Posterior vena cava (tissue), 2 donors: Measurements from ENCODE around the gene OR8G5. TPM values are rescaled to one million over a fixed set of nuclear protein-coding genes. Genes with fewer than 3 reads are reported as not detected.
"Not testable (repeated sequence)": the region's sequence is repeated elsewhere in the genome, so short reads cannot be mapped to it uniquely, and the experiment has no call there.

ENCODE experiments used
- DNase-seq: peaks from one replicate; pipeline ENCODE4 v3.0.0-alpha.2; 2020; ENCODE audit warnings: low spot score
- intact Hi-C, 2 donors: fragments of 100-400 bp; cut with DNase I; formaldehyde crosslinking; loops; one replicate each; pipeline versions ENCODE4 v1.14.1 to v1.14.2; 2022 to 2023
- long read RNA-seq, 2 donors: library from polyadenylated mRNA; unstranded; transcript quantifications; one replicate each; pipeline ENCODE4 v2.0.0, GENCODE V29; 2020 to 2021
- total RNA-seq, 2 donors: library from RNA; stranded (reverse); fragmentation: NEBNext Ultra II Directional; extraction: Animal tissue kit (Norgen Biotek cat#: 25700); gene quantifications; one replicate each; pipeline ENCODE4 v1.2.1, GENCODE V29; 2021
- donor health status: DM: yes; HTN: yes; CAD: no.
- donor health status: DM: yes; HTN: yes; CAD: no.

OR8G5 gene, protein sequence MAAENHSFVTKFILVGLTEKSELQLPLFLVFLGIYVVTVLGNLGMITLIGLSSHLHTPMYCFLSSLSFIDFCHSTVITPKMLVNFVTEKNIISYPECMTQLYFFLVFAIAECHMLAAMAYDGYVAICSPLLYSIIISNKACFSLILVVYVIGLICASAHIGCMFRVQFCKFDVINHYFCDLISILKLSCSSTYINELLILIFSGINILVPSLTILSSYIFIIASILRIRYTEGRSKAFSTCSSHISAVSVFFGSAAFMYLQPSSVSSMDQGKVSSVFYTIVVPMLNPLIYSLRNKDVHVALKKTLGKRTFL
- total RNA-seq = not detected
- long read RNA-seq, donor 1 = 0 reads
- long read RNA-seq, donor 2 = 0 reads

DNA sequence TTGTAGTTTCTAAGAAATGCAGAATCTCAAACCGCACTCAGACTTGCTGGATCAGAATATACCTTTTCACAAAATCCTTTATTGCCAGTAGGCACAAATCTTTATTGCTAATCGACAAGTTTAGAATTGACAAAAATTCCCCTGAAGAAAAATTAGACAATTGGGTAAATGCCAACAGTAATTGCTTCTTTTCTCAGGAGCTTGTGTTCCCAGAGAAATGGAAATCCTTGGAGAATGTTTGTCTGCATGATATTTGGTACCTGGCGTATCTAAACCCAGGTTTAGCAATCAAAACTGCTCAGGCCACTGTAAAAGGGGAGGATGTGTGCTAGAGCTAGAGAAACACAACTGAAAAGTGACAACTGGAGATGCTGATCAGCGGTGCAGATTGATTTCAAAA is at the start of gene OR8G5:
Gene OR8G5 (plus strand): TSS at position 301 of the 400 bp plus-strand sequence. CDS start 8,556 bp downstream, outside the sequence.
- DNase-seq = no peak
- intact Hi-C loops = no loop called here

DNA sequence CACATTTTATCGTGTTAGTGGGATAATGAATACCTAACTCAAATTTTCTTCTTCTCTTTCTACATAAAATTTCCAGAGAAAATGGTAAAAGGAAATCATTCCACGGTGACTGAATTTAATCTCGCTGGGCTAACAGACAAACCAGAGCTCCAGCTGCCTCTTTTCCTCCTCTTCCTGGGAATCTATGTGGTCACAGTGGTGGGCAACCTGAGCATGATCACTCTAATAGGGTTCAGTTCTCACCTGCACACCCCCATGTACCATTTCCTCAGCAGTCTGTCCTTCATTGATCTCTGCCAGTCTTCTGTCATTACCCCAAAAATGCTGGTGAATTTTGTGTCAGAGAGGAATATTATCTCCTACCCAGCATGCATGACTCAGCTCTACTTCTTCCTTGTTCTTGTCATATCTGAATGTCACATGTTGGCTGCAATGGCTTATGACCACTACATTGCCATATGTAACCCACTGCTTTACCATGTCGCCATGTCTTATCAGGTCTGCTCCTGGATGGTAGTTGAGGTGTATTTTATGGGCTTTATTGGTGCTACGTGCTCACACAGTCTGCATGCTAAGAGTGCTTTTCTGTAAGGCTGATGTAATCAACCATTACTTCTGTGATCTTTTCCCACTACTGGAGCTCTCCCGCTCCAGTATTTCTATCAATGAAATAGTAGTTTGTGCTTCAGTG is 48.9 kb upstream of the OR8G5 start:
- intact Hi-C loops = no loop called here

DNA sequence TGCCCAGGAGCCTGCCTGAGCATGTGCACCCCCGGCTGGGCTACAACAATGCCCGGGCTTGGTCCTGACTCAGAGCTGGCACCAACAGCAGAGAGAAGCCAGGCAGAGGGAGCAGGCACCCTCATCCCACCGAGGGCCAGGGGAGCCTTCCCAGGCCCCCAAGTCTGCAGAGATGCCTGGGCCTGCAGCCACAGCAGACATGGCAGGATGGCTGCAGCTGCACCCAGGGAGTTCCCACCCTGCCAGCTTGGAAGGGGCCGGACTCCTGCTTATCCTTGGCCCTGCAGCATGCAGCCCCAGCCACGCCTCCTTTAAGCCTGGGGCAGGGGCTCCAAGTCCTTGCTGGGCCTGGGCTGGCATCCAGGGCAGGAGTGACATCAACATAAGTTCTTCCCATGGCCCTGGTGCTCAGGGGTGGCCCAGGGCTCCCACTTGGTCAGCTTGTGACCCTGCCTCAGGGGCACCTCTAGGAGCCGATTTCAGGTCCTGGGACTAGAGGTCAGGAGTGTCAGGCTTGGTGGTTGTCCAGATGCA is 46.3 kb upstream of the OR8G5 start:
- DNase-seq = no peak
- intact Hi-C loops = no loop called here

More for the DNA sequence above, 48.9 kb upstream of the OR8G5 start:
- DNase-seq = no peak

DNA sequence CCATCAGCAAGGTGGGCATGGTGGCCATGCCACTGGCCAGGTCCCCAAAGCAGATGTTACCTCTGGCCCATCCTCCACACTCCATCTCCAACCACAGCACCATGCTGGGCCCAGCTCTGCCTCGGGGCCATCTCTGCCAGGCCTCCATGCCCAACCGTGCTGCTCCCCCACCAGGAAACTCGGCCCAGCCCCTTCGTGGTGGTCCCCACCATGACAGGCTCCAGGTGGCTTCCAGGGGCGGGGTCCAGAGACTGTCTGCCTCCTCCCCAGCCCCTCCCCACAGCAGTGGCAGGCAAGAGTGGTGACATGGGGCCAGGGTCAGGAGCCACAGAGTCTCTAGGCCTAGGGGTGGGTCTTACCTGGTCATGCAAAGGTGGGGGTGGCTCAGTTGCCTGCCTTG is 45.8 kb upstream of the OR8G5 start:
- intact Hi-C loops = no loop called here
- DNase-seq = no peak

DNA sequence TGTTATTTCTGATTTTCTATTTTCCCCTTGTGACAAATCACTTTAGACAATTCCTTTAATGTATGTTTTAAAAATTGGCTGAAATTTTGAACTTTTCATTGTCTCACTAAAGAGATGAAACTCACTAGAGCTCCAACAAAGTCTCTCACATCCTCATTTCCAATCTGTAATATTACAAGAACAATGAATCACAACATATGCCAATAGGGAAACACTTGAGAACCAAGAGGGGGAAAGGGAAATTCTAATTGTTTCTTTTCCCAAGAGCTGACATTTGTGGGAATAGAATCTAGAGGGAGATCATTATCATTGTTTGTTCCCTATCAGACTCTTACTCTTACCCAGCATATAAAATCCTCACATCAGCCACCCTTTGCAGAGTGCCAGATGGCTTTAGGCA is 44.9 kb upstream of the OR8G5 start:
- no peak for DNase-seq
- intact Hi-C loops = no loop called here

DNA sequence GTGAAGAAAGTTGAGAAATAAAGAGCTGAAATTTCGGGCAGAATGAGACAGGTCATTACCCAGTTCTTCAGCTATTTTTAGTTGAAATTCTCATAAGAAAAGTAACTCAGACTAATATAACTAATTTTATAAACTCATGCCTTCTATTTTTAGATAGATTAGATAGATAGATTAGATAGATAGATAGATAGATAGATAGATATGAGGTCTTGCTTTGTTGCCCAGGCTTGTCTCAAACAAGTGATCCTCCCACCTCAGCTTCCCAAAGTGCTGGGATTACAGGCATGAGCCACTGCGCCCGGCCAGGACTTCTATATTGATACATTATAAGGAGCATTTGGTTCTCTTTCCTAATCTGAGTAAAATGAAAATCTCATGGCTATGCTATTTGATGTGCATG is 42.1 kb upstream of the OR8G5 start:
- intact Hi-C loops = no loop called here
- DNase-seq = no peak

DNA sequence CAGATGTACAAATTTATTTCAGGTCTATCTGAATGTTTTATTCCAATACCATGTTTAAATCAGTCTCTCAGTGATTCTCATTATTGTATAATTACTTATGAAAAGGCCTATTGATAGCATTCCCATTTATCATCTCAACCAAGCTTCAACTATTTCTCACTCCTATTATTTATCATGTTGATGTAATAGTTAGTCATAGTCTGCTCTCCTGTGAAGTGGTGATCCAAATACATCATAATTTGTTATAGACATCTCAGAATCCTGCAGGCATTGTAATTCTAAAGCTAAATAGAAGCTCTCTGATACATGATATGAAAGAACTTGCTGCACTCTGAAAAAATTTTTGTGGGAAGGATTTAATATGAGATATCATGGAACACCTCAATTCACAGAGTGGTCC is 37.0 kb upstream of the OR8G5 start:
- DNase-seq = no peak
- intact Hi-C loops = no loop called here

DNA sequence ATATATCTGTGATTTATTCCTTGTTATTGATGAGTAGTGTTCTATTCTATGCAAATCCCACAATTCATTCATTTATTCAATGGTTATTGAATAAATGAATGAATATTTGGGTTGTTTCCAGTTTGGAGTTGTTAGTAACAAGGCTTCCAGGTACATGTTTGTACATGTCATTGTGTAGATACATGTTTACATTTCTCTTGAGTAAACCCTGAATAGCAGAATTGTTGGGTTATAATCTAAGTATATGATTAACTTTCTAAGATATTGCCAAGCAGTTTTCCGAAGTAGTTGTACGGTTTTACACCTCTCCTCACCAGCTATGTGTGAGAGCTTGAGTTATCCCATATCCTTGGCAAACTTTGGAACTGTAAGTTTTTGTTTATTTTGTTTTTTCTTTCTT is 33.8 kb upstream of the OR8G5 start:
- DNase-seq = no peak
- intact Hi-C loops = no loop called here

DNA sequence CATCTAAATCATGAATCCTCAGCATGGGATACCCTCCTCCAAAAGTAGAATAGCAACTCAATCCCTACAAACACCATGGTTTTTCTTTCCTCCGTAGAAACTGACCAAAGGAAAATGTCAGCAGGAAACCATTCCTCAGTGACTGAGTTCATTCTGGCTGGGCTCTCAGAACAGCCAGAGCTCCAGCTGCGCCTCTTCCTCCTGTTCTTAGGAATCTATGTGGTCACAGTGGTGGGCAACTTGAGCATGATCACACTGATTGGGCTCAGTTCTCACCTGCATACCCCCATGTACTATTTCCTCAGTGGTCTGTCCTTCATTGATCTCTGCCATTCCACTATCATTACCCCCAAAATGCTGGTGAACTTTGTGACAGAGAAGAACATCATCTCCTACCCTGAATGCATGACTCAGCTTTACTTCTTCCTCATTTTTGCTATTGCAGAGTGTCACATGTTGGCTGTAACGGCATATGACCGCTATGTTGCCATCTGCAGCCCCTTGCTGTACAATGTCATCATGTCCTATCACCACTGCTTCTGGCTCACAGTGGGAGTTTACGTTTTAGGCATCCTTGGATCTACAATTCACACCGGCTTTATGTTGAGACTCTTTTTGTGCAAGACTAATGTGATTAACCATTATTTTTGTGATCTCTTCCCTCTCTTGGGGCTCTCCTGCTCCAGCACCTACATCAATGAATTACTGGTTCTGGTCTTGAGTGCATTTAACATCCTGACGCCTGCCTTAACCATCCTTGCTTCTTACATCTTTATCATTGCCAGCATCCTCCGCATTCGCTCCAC is 31.4 kb upstream of the OR8G5 start:
- intact Hi-C loops = not testable (repeated sequence)

DNA sequence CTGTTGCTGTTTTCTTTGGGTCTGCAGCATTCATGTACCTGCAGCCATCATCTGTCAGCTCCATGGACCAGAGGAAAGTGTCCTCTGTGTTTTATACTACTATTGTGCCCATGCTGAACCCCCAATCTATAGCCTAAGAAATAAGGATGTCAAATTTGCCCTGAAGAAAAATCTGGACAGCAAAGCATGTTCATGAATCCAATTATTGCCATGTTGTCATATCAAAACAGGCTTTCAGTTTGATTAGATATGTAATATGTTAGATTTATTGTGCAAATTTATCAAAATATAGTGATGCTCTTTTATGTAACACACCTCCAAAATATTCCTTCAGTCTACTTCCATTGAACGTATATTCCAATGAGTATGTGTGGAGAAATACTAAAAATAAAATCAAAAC is 30.7 kb upstream of the OR8G5 start:
- no peak for DNase-seq
- intact Hi-C loops = no loop called here

More for the DNA sequence above, 31.4 kb upstream of the OR8G5 start:
- not testable (repeated sequence) for DNase-seq

DNA sequence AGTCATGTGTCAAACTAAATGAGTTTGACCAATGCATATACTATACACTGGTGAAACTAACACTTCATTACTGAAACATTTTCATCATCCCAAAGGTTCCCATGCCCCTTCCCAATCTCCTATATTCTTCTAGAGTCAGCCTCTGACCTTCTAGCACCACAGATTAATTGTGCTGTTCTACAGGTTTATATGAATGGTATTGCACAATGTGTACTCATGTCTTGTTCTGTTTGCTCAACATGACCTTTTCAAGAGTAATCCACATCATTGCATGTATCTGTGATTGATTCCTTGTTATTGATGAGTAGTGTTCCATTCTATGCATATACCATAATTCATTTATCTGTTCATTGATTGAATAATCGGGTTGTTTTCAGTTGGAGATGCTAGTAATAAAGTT is 22.8 kb upstream of the OR8G5 start:
- DNase-seq = no peak
- intact Hi-C loops = no loop called here

DNA sequence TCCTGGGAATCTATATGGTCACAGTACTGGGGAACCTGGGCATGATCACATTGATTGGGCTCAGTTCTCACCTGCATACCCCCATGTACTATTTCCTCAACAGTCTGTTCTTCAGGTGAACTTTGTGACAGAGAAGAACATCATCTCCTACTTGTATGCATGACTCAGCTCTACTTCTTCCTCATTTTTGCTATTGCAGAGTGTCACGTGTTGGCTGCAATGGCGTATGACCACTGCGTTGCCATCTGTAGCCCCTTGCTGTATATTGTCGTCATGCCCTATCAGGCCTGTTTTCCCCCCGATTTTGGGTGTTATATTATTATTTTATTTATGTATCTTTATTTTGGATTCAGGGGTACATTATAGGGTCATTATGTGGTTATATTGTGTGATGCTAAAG is 17.7 kb upstream of the OR8G5 start:
- DNase-seq = no peak
- intact Hi-C loops = no loop called here

DNA sequence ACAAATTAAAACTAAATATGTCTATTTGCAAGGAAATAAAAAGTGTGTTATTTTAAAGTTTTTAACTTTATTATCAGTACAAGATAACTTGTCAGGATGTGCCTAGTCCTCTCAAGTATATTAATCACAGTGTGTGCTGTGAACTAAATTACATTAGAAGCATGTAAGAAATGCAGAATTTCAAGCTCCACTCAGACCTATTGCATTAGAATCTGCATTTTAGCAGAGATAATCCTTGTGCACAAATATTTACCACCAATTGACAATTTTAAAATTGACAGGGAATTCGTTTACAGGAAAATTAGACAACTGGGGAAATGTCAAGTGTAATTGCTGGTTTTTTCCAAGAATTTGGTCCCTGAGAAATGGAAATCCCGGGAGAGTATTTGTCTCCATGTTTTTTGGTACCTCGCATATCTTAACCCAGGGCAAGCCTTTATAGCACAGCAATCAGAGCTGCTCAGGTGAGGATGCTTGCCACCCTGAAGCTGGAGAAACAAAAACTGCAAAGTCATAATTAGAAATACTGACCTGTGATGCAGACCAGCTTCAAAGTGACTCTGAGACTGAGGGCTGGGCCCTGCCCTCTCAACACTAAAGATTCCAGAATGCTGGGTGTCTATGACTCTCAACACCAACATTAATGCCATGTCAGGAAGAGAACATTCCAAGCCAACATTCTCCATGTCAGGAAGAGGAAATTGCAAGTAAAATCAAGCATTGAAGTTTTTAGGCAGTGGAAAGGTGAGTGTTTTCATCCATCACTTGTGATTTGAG is 15.4 kb upstream of the OR8G5 start, which contains the start of gene OR8G1:
Gene OR8G1 (plus strand): TSS at position 475 of the 777 bp plus-strand sequence. CDS start 8,581 bp downstream, outside the sequence.
- DNase-seq = no peak
- intact Hi-C loops = no loop called here

DNA sequence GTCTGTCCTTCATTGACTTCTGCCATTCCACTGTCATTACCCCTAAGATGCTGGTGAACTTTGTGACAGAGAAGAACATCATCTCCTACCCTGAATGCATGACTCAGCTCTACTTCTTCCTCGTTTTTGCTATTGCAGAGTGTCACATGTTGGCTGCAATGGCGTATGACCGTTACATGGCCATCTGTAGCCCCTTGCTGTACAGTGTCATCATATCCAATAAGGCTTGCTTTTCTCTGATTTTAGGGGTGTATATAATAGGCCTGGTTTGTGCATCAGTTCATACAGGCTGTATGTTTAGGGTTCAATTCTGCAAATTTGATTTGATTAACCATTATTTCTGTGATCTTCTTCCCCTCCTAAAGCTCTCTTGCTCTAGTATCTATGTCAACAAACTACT is 6.3 kb upstream of the OR8G5 start:
- DNase-seq, intact Hi-C loops: not testable (repeated sequence)

DNA sequence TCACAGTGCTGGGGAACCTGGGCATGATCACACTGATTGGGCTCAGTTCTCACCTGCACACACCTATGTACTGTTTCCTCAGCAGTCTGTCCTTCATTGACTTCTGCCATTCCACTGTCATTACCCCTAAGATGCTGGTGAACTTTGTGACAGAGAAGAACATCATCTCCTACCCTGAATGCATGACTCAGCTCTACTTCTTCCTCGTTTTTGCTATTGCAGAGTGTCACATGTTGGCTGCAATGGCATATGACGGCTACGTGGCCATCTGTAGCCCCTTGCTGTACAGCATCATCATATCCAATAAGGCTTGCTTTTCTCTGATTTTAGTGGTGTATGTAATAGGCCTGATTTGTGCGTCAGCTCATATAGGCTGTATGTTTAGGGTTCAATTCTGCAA is 8.9 kb downstream of the OR8G5 start:
- intact Hi-C loops, DNase-seq: not testable (repeated sequence)

DNA sequence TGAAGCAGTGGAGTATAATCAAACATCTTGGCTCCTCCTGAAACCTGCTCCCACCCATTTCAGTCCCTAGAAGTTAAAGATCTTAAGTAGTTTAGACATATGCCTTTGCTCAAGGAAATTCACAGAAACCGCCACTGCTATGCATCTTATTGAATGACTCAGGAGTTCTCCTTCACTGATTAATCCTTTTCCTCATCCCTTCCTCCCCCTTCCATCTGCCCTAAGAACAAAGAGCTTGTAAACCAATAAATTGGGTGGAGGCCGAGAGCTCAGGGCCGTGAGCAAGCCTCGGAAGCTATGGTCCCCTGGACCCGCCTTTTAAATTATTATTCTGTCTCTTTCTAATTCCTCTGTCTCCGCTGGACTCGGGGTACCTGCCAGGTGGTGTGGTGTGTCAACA is 14.7 kb downstream of the OR8G5 start:
- not testable (repeated sequence) for DNase-seq

DNA sequence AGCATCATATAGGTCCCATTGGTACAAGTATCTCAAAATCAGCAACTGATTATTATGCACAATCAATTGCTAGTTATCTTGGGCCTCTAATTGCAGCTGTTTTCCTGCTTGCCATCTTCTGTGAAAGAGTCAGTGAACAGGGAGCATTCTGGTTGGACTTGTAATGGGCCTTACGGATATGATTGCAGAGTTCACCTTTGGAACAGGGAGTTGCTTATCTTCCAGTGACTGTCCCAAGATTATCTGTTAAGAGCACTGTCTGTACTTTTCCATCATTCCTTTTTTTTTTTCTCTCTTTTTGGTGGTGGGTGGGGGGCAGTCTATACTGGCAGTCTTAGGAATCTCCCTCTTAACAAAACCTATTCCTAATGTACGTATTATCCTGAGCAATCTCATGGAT is 17.8 kb downstream of the OR8G5 start:
- DNase-seq = no peak
- intact Hi-C loops = no loop called here

More for the DNA sequence above, 14.7 kb downstream of the OR8G5 start:
- intact Hi-C loops = not testable (repeated sequence)

DNA sequence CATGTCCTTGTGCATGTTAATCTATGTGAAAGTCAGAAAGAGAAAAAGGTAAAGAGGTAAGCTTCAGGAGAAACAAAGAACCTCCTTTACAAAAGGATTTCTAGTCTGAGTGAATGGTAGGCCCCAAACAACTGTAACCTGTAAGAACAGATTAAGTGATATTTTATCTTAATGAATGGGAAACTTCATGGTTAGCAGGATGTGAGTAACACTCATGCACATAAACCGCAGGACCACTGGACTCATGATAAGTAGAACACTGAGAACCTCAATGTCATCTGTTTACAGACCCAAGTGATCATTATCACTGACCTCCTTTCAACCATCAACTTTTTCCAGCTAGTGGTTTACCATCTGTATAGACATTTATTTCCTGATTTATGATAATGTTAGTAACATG is 19.9 kb downstream of the OR8G5 start:
- intact Hi-C loops = no loop called here
- DNase-seq = no peak

DNA sequence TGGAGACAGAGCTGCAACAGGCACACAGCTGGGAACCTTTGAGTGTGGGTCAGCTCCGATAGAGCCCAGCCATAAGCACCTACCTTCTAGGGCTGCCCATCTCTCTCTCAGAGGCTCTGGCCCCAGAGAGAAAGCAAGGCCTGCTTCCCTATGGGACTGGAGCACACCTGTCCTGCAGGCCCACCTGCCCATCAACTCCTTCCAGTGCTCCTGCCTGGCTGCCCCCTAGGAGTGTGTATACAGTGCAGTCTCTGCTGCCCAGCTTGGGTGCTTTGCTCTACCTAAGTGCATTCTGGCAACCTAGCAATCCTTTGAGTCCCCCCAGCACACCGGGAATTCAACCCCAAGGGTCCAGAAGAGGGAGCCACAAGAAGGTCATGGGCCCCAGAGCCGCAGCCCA is 21.0 kb downstream of the OR8G5 start:
- DNase-seq = no peak
- intact Hi-C loops = no loop called here
